K562 (cell line): ENCODE data around the gene PTPRO. TPM values are rescaled to one million over a fixed set of nuclear protein-coding genes. Genes with fewer than 3 reads are reported as not detected.

Experiments used
- ATAC-seq: fragments of 200-7000 bp; cut with Tn5 transposase; 3 replicates; pipeline ENCODE4 v1.9.1; 2020; ENCODE audit warnings: moderate library complexity
- BruUV-seq: library from RNA; stranded (reverse); fragments of 400-500 nt; replicated peaks from 2 replicates; lab custom pipeline; 2021; lab: Mats Ljungman, UMichigan
- CTCF ChIA-PET: fragments of 300-600 bp; formaldehyde crosslinking; extraction: SDS; loops from one replicate; lab custom pipeline; 2021; ENCODE audit warnings: low intra/inter-chr PET ratio; lab: Yijun Ruan, JAX
- POLR2A ChIA-PET: fragments of 300-600, 350-650 bp; sonication (Branson Sonifier 250); formaldehyde crosslinking; extraction: SDS; loops from one replicate; lab custom pipeline; 2021; ENCODE audit warnings: antibody characterized with exemption, inconsistent platforms; lab: Yijun Ruan, JAX
- DNase-seq, 4 experiments: peaks; one replicate each; pipeline versions ENCODE4 v3.0.0 to v3.0.0-alpha.2; 2011 to 2018; ENCODE audit warnings: low spot score in 3 of 4, mixed read lengths in 3 of 4; ENCODE audit errors: extremely low read depth in 1 of 4
- FAIRE-seq: peaks from 2 replicates; lab custom pipeline; 2011; peaks lifted over from hg19 to GRCh38; lab: Jason Lieb, UNC
- H2AFZ ChIP-seq: 2 replicates; pipeline ENCODE4 v1.6.0; 2011; ENCODE audit warnings: low read depth, low read length, control low read depth, inconsistent platforms
- H3K27ac ChIP-seq: fragments of 200-600 bp; 3 replicates; pipeline ENCODE4 v1.8.0; 2011; ENCODE audit warnings: low read depth, mild to moderate bottlenecking, control low read depth, inconsistent platforms, low read length, moderate library complexity, mixed read lengths; ENCODE audit errors: extremely low read depth
- H3K27me3 ChIP-seq, 2 experiments: fragments of 300-600 bp in 1 of 2; 2 replicates in 1 of 2; 3 replicates in 1 of 2; pipeline versions ENCODE4 v1.6.0 to v1.8.0; 2011; ENCODE audit warnings: inconsistent platforms in 2 of 2, low read length in 2 of 2, mild to moderate bottlenecking in 1 of 2, mixed read lengths in 1 of 2, moderate library complexity in 1 of 2; ENCODE audit not compliant: control insufficient read depth in 2 of 2, insufficient read depth in 2 of 2
- H3K36me3 ChIP-seq: fragments of 300-600 bp; 3 replicates; pipeline ENCODE4 v1.8.0; 2011; ENCODE audit warnings: mild to moderate bottlenecking, low read length, inconsistent platforms; ENCODE audit not compliant: control insufficient read depth, insufficient read depth
- H3K4me1 ChIP-seq, 2 experiments: fragments of 200-600 bp in 1 of 2; replicated peaks in 1 of 2; 2 replicates in 1 of 2; 3 replicates in 1 of 2; pipeline versions ENCODE4 v1.5.1 to v1.8.0; 2011; ENCODE audit warnings: inconsistent platforms in 2 of 2, low read length in 2 of 2, mild to moderate bottlenecking in 1 of 2, mixed read lengths in 1 of 2, moderate library complexity in 1 of 2; ENCODE audit not compliant: control insufficient read depth in 2 of 2, insufficient read depth in 2 of 2
- H3K4me2 ChIP-seq: 2 replicates; pipeline ENCODE4 v1.6.1; 2011; ENCODE audit warnings: low read length, control low read depth, inconsistent platforms, mixed read lengths; ENCODE audit not compliant: insufficient read depth
- H3K4me3 ChIP-seq: fragments of 200-600 bp; sonication (generic), shearing (Covaris generic); 2 replicates; pipeline ENCODE4 v1.5.1; 2016; ENCODE audit warnings: control low read depth, inconsistent platforms
- H3K79me2 ChIP-seq: fragments of 200-600 bp; 3 replicates; pipeline ENCODE4 v1.8.0; 2011; ENCODE audit warnings: low read length, inconsistent platforms; ENCODE audit not compliant: control insufficient read depth, insufficient read depth
- H3K9ac ChIP-seq, 2 experiments: 2 replicates each; pipeline versions ENCODE4 v1.6.0 to v1.6.1; 2011; ENCODE audit warnings: low read depth in 2 of 2, low read length in 2 of 2, control low read depth in 1 of 2, inconsistent platforms in 1 of 2, mild to moderate bottlenecking in 1 of 2, mixed read lengths in 1 of 2; ENCODE audit not compliant: insufficient read depth in 1 of 2
- H3K9me1 ChIP-seq: one replicate; pipeline ENCODE4 v1.6.0; 2011; ENCODE audit warnings: inconsistent platforms, mild to moderate bottlenecking, low read length, moderate library complexity; ENCODE audit not compliant: control insufficient read depth, insufficient read depth
- H3K9me3 ChIP-seq: replicated peaks from 2 replicates; pipeline ENCODE4 v1.5.1; 2011; ENCODE audit warnings: low read depth, low read length, inconsistent platforms; ENCODE audit not compliant: control insufficient read depth, insufficient read depth
- H4K20me1 ChIP-seq: replicated peaks from 2 replicates; pipeline ENCODE4 v1.6.1; 2011; ENCODE audit warnings: low read length, inconsistent platforms, mixed read lengths; ENCODE audit not compliant: control insufficient read depth, insufficient read depth
- JUN ChIP-seq, 2 experiments: sonication (generic) in 1 of 2; formaldehyde crosslinking in 1 of 2; IDR thresholded peaks; 2 replicates each; pipeline versions ENCODE4 v1.6.1 to v1.8.0; 2012 to 2022; ENCODE audit warnings: borderline replicate concordance in 2 of 2, mild to moderate bottlenecking in 2 of 2, improper control_type of control experiment in 1 of 2, low read depth in 1 of 2, low read length in 1 of 2, missing genetic modification reagents in 1 of 2
- NCOA1 ChIP-seq: fragments of 450-650 bp; IDR thresholded peaks from 2 replicates; pipeline ENCODE4 v1.6.1; 2016; ENCODE audit warnings: low read depth
- ZBTB5 ChIP-seq: fragments of 450-650 bp; IDR thresholded peaks from 2 replicates; pipeline ENCODE4 v1.6.1; 2017; ENCODE audit warnings: antibody characterized with exemption
- ZNF124 ChIP-seq: sonication (generic); formaldehyde crosslinking; IDR thresholded peaks from 2 replicates; pipeline ENCODE4 v1.8.1; 2022; ENCODE audit warnings: missing genetic modification reagents
- ZNF212 ChIP-seq: fragments of 450-650 bp; formaldehyde crosslinking; IDR thresholded peaks from 2 replicates; pipeline ENCODE4 v1.4.0; 2020; ENCODE audit warnings: mild to moderate bottlenecking
- ZNF57 ChIP-seq: fragments of 450-650 bp; formaldehyde crosslinking; IDR thresholded peaks from 2 replicates; pipeline ENCODE4 v1.4.0; 2020; ENCODE audit warnings: mild to moderate bottlenecking, moderate library complexity
- ZNF707 ChIP-seq: fragments of 250-450 bp; sonication (Bioruptor Pico); conservative IDR thresholded peaks from 2 replicates; pipeline ENCODE4 v1.8.0; 2022; ENCODE audit warnings: inconsistent platforms, mild to moderate bottlenecking, moderate library complexity
- ZNF778 ChIP-seq: fragments of 450-650 bp; formaldehyde crosslinking; IDR thresholded peaks from 2 replicates; pipeline ENCODE4 v1.4.0; 2020; ENCODE audit warnings: mild to moderate bottlenecking, moderate library complexity
- WGBS: fragments of 100-300 bp; shearing (Covaris generic); methylation state at CpG from one replicate; pipeline ENCODE4 v1.1.6; 2016; ENCODE audit warnings: low coverage, mixed read lengths; ENCODE audit not compliant: insufficient coverage; ENCODE audit errors: missing lambda C conversion rate; 5-methylcytosine and 5-hydroxymethylcytosine counted together
- in situ Hi-C: fragments of 300-500 bp; cut with MboI; formaldehyde crosslinking; loops from 4 replicates; pipeline ENCODE4 v1.15.0; 2018; ENCODE audit warnings: inconsistent platforms, mixed read lengths
- intact Hi-C: fragments of 100-400 bp; cut with micrococcal nuclease; formaldehyde crosslinking; loops from 2 replicates; pipeline ENCODE4 v1.14.2; 2022
- polyA plus RNA-seq, 8 experiments: library from polyadenylated mRNA; depleted of rRNA in 4 of 8; stranded (reverse) in 5 of 8; unstranded in 3 of 8; fragments of >200 nt; fragmentation: Nextera tagmentation in 2 of 8; fragmentation: Illumina TruSeq in 1 of 8; extraction: Ambion mirVana in 2 of 8; extraction: Trizol in 1 of 8; gene quantifications; 2 replicates each; pipeline versions ENCODE4 v1.2.1 to v1.2.3, GENCODE V29; 2011 to 2014; ENCODE audit warnings: inconsistent platforms in 1 of 8, missing spikeins in 1 of 8
- total RNA-seq, 7 experiments: library from RNA; depleted of rRNA in 6 of 7; stranded (reverse); fragments of >200 nt in 6 of 7; fragmentation: Illumina TruSeq in 2 of 7; extraction: Trizol in 2 of 7; gene quantifications; 2 replicates each; pipeline versions ENCODE4 v1.2.1 to v1.2.3, GENCODE V29; 2011 to 2021; ENCODE audit warnings: low replicate concordance in 1 of 7

The PTPRO gene
- total and polyA plus RNA-seq, 9 of the 15 experiments (the other 6 are each of a cell fraction or from before 2014, with no cell fraction given): 0.22 TPM; not detected in 8

GRCh38 chr12:15601210-15601800 lies 279.0 kb downstream of the PTPRO start (continued):
- no peak for TF ChIP-seq ZNF707 (CRISPR knock-in tag)
- TF ChIP-seq ZNF778: no peak
- TF ChIP-seq NCOA1: no peak
- no peak for TF ChIP-seq ZNF57 (CRISPR knock-in tag)
- TF ChIP-seq ZBTB5: no peak
- no peak for TF ChIP-seq ZNF212
- TF ChIP-seq, all 486 proteins: peak for 0

- no peaks in the 10 kb centered on the region for H3K9me1 ChIP-seq
- H2AFZ ChIP-seq: no peak overlapping the region
- BruUV-seq: no TSS peak
- ATAC-seq (no peak), DNase-seq (no peak), FAIRE-seq (no peak)
- WGBS: 0% methylated on average over 2 of the region's 3 CpGs
- H3K36me3 ChIP-seq: no peaks in the 10 kb centered on the region
- no peaks in the 10 kb centered on the region for H3K79me2 ChIP-seq
- H3K4me1 ChIP-seq: no peaks in the 10 kb centered on the region
- H3K9ac ChIP-seq: no peak overlapping the region
- no peak overlapping the region for H3K4me3 ChIP-seq
- intact Hi-C loops: no loop called here
- H3K4me2 ChIP-seq: no peak overlapping the region
- H3K27me3 ChIP-seq: no peaks in the 10 kb centered on the region
- no peak overlapping the region for H3K27ac ChIP-seq
- H3K9me3 ChIP-seq: no peaks in the 10 kb centered on the region
- in situ Hi-C loops: no loop called here
- no peak for TF ChIP-seq JUN (IDR thresholded peaks at IDR 0.05; ENCODE audit: borderline replicate concordance, low read depth, low read length)
- TF ChIP-seq JUN (CRISPR knock-in tag; IDR thresholded peaks at IDR 0.05; ENCODE audit: borderline replicate concordance): no peak
- TF ChIP-seq ZNF124: no peak
- ChIA-PET CTCF (no interaction called here), POLR2A (no interaction called here)
- H4K20me1 ChIP-seq: no peaks in the 10 kb centered on the region
Observed at GRCh38 chr12:15602051-15602672, 279.9 kb downstream of the PTPRO start.
